HG02588 (cell line): ENCODE measurements around the gene CILP2.

Experiments used
- ATAC-seq: cut with Tn5 transposase; IDR thresholded peaks from one replicate; pipeline ENCODE4 v1.9.1; 2021; ENCODE audit warnings: mild to moderate bottlenecking, moderate library complexity; ENCODE audit not compliant: unreplicated experiment

The CILP2 gene

DNA sequence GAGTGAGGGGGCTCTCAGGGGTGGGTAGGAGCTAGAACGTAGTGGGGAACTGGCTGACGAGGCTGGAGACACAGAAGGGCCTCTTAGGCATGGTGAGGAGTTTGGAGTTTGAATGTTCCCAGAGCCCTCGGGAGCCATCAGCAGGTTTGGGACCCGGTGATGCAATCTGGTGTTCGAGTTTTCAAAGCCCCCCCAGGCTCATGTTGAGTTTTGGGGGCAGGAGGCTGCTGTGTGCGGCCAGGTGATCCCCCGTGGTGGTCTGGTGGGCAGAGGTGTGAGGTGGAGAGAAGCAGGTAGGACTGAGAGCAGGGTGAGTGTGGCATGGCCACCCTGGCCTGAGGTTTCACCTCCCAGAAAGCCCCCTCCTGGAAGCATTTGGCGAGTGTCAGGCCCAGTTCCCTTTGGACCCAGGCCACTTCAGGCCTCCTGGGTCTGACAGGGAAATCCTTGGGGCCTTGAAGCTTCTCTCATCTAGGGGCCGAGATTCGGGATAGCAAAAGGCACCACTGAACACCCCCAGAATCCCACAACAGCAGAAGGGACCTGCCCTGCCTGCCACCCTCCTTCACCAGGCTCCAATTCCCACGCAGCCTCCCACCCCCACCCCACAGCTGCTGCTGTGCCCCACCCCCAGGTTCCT lies 8.2 kb upstream of the CILP2 start:
- no peak for ATAC-seq

DNA sequence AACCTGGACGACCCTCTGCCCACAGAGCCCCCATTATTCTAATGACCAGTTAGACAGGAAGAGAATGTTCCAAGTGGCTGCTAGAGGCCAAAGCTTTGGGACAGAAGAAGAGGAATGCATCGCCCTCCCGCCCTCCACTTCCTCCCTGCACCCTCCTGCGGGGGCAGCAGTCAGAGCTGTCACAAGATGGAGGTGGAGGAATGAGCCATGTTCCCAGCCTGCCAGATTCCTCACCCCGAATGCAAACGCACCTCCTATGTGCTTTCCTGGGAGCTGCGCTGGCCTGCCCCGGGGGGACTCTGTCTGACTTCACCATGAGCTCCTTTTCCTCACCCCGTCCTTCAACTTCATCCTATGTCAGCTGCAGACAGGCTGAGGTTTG lies 7.7 kb upstream of the CILP2 start:
- no peak for ATAC-seq

DNA sequence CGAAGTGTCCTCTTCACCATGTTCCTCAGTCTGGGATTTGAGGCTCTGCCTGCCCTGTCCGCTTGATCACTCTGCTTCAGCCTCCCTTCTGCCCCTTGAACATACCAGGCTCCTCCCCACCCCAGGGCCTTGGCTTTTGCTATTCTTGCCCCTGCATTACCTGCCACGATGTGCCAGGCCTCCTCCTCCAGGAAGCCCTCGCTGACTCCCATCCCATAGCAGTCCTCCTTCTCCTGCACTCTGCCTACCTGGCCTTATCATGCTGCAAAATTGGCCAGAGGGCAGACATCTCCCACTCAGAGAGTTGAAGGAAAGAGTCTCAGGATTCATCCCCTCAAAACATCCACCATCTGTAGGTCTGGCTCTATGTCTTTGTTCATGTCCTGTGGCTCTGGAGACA lies 7.2 kb upstream of the CILP2 start:
- ATAC-seq: no peak

DNA sequence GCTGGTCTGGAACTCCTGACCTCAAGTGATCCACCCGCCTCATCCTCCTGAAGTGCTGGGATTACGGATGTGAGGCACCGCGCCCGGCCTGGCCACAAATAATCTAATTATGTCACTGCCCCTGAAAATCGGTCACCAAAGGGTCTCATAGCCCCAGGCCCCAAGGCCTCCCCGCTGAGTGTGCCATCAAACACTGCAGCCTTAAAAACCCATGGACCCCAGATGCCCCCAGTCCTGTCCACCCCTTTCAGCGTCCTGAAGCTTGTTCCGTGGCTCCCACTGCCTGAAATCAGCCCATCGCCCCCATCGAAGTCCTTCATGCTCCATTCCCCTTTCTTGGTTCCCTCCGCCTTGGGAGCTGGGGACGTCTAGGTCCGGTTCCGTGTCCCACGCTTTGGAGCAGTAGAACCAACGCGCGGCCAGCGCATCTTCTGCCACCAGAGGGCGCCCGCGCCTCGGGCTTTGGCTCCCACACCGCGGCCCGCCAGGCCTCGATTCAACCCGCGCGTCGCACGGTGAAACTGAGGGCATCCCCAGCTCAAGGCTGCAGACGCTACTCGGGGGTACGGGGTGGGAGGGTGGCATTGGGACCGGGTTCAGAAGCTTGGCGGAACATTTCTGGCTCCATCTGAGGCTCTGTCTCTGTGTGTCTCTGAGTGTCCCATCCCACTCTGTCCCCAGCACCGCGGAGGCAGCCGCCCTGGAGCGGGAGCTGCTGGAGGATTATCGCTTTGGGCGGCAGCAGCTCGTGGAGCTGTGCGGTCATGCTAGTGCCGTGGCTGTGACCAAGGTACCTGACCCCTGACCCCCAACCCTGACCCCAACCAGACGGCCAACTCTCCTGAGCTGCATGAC lies 5.9 kb upstream of the CILP2 start:
- ATAC-seq: peak; percentile 44

DNA sequence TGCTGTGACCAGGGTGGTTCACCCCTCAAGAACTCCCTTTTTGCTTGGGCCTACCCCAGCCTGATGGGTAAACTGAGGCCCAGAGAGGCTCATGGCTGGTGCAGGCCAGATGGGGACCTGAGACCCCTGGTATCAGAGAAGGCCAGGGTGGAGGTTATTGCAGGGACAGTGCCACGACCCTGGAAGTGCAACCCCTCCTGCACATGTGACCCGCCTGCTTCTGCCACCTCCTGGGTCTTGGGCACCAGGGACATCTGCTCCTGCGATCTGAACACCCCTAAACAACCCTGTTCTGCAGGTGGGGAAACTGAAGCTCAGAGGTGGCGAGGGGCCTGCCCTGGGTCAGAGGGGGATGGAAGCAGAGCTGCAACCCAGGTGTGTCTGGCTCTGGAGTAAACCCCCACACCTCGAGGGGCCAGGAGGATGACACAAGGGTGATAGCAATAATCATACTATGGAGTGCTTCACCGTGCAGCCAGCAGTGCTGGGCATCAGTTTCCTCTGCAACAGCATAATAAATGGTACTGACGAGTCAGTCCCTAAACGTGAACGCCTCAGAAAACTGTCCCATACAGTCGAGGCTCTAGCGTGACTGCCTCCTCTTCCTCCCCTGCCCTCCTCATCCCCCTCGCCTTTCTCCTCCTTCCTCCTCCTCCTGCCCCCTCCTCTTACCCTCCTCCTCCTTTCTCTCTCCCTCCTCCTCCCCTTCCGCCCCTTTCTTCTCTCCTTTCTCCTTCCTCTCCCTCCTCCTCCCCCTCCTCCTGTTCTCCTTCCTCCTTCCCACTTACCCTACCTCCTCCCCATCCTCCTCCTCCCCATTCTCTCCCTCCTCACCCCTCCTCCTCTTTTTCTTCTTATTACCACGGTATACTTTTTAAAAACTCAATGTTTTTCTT lies 5.0 kb upstream of the CILP2 start:
- ATAC-seq: no peak

DNA sequence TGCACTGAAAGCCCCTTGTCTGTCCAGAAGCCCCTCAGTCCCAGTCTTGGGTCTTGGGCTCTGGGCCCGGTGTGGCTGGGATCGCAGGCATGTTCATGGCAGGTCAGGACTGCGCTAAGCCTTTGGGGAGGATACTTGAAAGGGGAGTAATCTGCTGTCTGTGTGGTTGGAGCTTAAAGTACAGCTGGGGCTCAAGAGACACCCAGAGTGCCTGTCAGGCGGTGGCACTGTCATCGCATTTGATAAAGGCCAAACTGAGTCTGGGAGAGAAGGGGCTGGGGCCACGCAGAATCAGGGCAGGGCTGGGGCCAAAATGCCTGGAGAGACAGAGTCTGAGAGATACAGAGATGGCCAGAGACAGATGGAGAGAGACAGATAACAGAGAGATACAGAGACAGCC lies 4.2 kb upstream of the CILP2 start:
- no peak for ATAC-seq

DNA sequence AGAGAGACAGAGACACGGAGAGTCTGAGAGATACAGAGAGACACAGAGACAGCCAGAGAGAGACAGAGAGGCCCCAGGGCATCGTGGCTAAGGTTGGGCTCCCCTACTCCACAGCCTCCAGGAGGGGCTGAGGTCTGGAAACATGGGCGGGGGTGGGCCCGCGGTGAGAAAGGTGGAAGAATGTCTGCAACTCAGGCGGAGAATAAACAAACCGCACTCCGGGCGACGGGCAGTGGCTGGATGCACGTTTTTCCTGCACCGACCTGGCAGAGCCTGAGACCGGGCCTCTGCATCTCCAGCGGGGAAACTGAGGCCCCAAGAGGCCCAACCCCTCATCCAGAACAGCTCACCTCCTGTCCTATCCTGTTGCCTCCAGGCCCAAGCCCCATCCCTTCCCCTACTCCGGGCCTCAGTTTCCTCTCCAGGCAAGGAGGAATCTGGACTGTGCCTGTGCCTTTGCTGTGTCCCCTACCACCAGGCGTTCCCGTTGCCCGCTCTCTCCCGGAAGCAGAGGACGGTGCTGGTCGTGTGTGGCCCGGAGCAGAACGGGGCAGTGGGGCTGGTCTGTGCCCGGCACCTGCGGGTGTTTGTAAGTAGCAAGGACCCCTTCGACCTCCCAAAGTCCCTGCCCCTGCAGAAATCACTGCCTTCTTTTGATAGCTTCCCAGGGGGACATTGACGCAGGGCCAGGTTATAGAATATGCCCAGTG lies 3.4 kb upstream of the CILP2 start:
- no peak for ATAC-seq

DNA sequence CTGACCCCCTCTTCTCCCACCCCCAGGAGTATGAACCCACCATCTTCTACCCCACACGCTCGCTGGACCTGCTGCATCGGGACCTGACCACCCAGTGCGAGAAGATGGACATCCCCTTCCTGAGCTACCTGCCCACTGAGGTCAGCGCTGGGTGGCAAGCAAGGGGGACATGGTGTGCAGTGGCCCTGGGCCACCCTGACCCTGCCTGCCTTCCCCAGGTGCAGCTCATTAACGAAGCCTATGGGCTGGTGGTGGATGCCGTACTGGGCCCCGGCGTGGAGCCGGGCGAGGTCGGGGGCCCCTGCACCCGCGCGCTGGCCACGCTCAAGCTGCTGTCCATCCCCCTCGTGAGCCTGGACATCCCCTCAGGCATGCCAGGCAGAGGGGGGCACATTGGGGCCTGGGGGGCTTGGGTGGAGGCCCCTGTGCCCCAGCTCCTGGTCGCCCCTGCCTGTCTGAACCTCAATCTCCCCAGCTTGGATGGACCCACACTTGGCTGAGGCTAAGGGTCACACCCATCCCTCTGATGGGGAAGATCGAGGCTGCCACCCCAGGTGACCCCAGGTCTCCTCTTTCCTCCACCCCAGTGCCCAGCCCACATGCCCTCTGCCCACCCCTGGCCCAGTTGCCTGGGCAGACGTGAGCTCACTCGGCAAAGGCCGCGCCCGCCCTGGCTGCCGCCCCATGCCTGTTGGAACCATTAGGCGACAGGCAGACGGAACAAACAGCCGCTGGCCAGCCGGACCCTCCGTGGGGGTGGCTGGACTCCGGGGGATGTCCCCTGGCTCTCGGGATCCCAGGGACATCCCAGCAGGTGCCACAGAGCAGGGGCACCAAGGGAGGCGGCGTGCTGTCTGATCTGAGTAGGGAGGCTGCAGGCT lies 2.5 kb upstream of the CILP2 start:
- no peak for ATAC-seq

DNA sequence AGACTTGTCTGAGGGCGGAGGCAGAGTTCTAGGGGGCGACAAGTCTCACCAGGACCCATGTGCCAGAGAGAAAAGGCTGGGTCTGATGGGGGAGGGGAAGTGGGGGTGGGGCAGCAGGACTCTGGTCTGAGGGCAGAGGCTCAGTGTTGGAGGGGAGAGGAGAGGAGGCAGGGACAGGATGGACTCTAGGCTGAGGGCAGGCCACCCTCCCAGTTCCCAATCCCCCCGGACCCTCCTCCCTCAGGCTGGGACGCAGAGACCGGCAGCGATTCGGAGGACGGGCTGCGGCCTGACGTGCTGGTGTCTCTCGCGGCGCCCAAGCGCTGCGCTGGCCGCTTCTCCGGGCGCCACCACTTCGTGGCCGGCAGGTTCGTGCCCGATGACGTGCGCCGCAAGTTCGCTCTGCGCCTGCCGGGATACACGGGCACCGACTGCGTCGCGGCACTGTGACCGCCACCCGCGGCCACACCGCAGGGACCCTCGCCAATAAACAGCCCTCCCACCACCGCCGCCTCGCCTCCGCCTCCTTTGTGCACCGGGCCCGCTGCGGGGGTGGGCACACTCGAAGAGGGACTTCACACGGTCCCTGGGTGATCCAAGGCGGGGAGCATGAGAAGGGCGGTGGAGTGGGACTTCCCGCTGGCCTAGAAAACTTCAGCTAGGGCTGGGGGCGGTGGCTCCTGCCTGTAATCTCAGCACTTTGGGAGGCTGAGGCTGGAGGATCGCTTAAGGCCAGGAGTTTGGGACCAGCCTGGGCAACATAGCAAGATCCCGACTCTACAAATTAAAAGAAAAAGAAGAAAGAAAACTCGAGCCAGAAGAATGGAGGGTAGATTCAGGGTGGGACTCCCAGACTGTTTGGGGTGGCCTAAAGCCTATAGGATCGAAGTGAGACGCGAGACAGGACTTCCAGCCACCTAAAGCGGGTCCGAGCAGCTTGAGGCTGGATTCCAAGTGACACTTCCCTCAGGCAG lies 703 bp upstream of the CILP2 start:
- ATAC-seq: no peak

DNA sequence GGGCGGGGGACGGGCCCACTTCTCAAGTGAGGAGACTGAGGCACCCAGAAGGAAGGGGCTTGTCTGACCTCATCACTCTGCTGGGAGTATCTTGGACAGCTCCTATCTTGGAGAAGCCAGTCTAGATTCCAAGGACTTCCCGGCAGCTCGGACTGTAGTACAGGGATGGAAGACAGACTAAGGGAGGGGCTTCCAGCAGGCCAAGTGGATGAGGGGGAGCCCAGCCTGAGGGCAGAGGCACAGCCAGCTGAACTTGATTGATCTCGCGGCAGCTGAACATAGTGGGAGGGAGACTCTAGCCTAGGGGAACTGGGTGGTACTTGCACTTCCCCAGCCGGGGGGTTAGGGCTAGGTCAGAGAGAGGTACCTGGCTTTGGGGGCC lies 711 bp downstream of the CILP2 start:
- no peak for ATAC-seq

DNA sequence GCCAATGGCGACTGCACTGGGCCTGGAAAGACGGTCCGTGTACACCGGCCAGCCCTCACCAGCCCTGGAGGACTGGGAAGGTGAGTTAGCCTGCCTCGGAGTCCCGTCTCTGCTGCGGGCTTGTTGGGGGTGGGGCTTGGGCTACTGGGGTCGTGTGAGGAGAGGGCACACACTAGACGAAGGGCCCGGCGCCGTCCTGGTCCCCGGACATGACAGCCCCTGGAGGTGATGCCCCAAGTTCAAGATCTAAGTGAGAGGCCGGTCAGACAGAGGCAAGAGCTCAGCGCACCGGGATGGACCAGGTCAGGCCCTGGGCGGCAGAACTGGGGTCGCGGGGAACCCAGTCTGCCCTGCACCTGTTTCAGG lies 1.6 kb downstream of the CILP2 start:
- ATAC-seq: no peak

DNA sequence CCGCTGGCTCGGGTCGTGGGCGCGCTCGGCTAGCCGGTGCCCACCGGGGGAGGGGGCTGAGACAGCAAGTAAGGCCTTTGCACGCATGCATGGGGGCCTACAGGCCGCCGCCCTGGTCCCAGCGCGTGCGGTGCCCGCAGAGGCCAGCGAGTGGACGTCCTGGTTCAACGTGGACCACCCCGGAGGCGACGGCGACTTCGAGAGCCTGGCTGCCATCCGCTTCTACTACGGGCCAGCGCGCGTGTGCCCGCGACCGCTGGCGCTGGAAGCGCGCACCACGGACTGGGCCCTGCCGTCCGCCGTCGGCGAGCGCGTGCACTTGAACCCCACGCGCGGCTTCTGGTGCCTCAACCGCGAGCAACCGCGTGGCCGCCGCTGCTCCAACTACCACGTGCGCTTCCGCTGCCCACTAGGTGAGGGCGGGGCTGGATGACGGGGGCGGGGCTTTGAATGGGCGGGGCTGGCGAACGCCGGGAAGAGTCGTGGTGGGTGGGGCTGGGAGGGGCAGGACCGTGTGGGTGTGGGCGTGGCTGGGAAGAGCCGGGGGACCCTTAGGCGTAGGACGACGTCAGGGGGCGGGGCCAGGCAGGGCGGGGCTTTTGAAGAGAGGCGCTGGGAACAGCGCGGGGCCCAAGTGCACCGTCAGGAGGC lies 2.1 kb downstream of the CILP2 start:
- no peak for ATAC-seq

DNA sequence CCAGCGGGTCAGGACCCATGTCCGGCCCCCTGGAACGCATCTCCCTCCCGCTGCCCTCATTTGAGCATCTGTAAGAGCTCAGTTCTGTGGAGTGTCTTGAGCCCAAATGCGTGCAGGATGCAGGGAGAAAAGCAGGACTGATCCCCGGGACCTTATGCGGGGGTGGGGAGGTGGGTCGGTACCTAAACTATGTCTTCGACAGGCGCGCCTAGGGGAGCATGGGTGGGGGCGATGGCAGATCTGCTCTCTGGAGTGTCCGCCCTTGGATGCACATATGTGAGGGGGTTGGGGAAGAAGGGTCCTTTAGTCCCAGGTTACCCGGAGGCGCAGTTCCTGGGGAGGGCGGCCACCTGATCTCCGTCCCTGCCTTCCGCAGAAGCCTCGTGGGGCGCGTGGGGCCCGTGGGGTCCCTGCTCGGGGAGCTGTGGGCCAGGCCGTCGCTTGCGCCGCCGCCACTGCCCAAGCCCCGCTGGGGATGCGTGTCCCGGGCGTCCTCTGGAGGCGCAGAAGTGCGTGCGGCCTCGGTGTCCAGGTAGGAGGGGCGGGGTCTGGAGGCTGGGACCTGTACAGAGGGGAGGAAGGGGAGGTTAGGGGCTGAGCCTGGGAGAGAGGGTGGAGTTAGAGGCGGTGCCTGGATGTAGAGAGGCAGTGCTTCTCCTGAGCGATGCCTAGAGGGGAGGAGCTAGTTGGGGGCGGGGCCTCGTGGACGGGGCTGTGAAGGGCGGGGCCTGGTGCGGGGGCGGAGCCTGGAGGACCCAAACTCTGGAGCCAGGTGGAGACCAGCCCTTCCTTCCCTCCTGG lies 2.9 kb downstream of the CILP2 start:
- ATAC-seq: peak; percentile 48

DNA sequence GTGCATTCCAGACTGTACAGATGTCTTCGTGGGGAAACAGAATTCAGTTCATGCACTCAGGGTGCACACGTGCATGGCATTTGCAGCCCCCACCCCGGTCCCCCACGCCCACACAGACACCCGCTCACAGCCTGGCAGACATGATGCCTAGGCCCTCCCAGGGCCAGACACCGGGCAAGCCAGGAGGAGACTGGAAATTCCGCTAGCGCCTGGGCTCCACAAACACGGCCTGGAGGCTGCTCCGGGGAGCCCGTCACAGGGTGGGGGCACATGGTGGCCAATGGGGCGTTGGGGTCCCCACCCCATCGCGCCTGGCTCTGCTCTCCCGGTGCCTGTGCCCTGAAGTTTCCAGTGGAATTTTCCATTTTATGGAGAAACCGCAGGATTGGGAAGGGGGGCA lies 3.6 kb downstream of the CILP2 start:
- no peak for ATAC-seq

DNA sequence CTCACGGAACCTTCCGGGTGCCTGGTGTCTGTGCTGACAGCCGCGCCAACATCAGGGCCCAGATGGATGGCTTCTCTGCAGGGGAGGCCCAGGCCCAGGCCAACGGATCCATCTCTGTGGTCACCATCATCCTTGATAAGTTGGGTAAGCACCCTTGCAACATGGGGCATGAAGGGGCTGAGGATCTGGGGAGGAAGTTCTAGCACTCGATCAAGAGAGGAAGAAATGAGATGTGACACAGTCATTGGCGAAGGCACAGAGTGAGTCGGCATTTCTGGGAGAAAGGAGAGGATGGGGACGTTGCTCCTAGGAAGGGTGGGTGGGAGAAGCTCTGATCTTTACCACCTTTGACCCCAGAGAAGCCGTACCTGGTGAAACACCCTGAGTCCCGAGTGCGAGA lies 4.4 kb downstream of the CILP2 start:
- no peak for ATAC-seq

DNA sequence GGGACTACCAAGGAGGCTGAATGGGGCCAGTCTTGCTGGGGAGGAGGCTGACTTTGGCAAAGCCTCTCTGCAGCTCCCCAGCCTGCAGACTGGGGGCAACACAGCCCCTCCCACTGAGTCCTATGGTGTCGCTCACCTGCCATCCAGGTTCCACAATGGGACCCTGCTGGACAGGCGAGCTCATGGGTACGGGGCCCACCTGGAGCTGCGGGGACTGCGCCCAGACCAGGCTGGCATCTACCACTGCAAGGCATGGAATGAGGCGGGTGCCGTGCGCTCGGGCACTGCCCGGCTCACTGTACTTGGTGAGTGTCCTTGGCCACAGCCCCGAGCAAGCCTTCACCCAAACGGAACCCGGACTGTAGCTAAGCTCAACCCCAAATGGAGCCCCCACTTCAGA lies 5.0 kb downstream of the CILP2 start:
- no peak for ATAC-seq

DNA sequence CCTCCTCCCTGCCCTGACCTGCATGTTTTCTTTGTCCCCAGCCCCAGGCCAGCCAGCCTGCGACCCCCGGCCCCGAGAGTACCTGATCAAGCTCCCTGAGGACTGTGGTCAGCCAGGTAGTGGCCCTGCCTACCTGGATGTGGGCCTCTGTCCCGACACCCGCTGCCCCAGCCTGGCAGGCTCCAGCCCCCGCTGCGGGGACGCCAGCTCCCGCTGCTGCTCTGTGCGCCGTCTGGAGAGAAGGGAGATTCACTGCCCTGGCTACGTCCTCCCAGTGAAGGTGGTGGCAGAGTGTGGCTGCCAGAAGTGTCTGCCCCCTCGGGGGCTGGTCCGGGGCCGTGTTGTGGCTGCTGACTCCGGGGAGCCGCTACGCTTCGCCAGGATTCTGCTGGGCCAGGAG lies 5.6 kb downstream of the CILP2 start:
- no peak for ATAC-seq
